CD1c-positive myeloid dendritic cell (primary cell): Measurements from ENCODE around the gene IQGAP1.

Experiments used
- DNase-seq: peaks from one replicate; pipeline ENCODE4 v3.0.0-alpha.2; 2016; ENCODE audit errors: extremely low spot score

IQGAP1 gene

DNA sequence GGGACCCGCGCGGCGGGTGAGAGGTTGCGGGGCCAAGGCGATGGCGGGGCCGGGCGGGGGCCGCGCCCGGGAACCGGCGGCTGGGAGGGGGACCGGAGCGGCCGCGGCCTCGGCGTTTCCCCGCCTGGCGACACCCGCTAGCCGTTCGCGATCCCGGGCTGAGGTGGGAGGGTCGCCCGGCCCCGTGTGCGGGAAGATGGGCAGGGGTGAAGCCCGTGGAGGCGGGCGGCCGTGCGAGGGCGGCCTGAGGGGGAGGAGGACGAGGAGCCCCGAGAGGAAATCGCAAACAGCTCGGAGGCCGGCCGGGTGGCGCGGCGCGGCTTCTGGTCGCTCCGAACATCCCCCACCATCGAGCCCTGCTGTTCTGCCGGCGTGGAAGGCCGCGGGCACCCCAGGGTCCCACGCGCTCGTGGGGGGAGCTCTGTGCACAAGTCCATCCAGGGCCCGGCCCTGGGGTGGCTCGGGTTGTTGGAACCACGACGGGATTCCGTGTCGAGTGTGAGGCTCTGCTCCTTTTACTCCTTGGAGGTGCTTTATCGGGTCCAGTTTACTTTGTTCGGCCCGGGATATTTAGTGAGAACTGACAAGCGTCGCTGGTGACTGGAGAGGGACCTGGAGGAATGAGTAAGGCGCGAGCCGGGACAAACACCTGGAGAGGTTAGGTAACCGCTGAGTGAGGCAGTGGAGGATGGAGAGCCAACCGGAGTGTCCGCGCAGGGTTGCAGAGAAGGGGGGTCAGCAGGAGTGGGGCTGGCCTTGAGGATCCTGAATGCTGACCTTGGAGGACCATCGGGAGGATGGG is 142.4 kb downstream of the IQGAP1 start:
- peak; percentile 48 for DNase-seq

DNA sequence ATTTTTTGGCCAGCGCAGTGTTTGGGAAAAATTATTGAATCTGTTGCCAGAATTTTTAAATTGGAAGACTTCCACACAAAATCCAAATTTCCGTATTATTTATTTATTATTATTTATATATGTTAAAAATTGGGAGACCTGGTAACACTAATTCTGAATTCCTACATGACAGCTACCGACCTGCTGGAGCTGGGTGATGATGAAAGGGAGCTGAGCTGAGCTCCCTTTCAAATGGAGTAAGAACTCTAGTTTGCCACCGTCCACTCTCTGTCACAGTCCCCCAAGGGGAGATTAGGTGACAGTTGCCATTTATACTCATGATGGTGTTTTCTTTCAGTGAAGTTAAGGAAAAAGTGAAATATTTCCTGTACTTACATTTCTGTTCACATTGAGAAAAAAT is 143.1 kb downstream of the IQGAP1 start:
- DNase-seq = no peak

DNA sequence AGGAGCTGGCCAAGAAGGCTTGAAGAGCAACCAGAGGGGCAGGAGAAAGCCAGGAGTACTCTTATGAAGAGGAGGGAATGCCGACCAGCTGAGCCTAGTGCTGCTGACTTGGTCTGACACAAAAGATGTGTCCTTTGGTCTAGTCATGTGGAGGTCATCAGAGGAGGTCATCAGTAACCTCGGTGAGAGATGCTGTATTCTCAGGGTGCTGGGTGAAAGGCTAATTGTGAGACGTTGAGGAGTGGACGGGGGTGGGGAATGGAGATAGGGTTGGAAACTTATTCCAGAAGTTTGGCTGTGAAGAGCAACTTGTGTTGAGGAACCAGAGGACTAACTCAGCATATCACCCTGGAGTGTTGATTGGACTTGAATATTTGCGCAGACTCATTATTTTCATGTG is 147.2 kb downstream of the IQGAP1 start:
- no peak for DNase-seq

DNA sequence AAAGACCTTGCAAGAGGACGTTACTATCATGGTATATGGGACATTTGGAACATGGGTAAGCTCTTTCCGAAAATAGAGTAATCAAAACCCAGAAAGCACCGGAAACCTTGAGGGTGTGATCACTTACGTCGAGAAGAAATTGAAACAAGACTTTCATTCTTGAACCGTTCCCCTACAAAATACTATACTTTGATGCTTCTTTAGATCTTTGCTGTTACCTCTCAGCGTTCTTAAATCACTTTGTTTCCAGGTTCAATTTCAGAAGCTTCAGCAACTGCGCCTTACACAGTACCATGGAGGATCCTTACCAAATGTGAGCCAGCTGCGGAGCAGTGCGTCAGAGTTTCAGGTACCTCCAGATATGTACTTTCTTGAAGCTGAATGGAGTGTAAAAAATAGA is 151.7 kb downstream of the IQGAP1 start:
- no peak for DNase-seq

DNA sequence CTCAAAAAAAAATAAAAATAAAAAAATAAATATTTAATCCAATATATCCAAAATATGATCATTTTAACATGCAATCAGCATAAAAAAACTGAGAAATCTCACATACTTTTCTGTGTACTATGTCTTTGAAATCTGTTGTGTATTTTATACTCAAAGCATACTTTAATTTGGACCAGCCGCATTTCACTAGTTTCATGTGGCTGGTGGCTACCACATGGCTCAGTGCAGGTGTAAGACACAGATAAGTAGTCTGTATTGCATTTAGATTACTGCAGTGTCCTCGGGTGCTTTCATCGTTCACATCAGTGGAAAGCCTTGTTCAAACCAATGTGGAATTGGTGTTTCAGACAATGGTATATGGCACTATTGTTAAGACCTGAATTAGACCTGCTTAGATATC is 152.7 kb downstream of the IQGAP1 start:
- no peak for DNase-seq

DNA sequence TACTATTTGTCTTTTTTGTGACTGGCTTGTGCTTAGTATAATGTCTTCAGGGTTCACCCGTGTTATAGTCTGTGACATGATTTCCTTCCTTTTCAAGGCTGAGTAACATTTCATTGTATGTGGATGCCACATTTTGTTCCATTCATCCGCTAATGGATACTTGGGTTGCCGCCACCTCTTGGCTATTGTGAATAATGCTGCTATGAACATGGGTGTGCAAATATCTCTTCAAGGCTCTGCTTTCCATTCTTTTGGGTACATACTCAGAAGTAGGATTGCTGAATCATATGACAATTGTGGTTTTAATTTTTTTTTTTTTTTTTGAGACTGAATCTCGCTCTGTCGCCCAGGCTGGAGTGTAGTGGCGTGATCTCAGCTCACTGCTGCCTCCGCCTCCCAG is 157.1 kb downstream of the IQGAP1 start:
- no peak for DNase-seq

DNA sequence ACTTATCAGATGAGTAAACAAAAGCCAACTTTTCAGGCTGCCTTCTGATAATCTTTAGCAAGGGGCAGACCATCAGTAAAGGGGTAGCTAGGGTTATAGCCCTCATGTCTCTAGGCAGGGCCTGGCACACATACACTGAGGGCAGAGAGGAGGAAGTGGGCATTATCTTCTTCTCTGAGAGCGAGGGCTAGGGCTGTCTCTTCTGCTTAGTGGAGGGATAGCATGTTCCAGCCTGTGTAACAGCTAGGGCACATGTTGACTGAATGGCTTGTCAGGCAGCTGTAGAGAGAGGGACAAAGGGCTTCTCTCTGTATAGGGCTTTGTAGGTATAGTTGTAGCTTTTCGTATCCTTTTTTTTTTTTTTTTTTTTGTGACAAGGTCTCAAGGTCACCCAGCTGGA is 159.5 kb downstream of the IQGAP1 start:
- no peak for DNase-seq

DNA sequence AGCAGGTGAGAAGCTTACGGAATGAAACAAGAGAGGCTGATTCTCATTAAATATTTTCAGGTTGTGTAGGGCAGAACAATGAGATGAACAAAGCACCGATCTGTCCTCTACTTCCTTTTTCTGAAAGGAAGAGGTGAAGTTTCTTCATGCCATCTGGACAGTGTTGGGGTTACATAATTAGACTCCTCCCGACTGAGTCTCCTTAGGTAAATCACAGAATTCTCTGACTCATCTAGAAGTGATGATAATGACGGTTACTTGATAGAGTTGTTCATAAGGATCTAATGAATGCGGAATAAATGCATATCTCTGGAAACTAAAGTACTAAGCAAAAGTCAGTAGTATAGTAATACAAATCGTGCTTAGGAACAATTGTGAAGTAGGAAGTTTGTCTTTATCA is 162.9 kb downstream of the IQGAP1 start:
- DNase-seq = peak; percentile 69
